A549 (cell line): ENCODE data around the gene PPBP. TPM values are rescaled to one million over a fixed set of nuclear protein-coding genes. Genes with fewer than 3 reads are reported as not detected.
A peak's percentile ranks its signal among the peaks of the same experiment; 100 is the strongest.

Source experiments
- ATAC-seq, 2 experiments: fragments of 200-7000 bp in 1 of 2; fragments of >200 bp in 1 of 2; cut with Nextera tagmentation in 1 of 2; cut with Tn5 transposase in 1 of 2; 3 replicates each; pipeline versions ENCODE4 v1.8.0 to v1.9.1; 2018 to 2020; ENCODE audit warnings: mild to moderate bottlenecking in 1 of 2, moderate library complexity in 1 of 2
- CTCF ChIA-PET: fragments of 300-600 bp; sonication (Branson Sonifier 250); formaldehyde crosslinking; extraction: SDS; loops from one replicate; lab custom pipeline; 2021; ENCODE audit warnings: antibody characterized with exemption, inconsistent platforms; lab: Yijun Ruan, JAX
- POLR2A ChIA-PET: fragments of 350-600 bp; formaldehyde crosslinking; extraction: SDS; loops from one replicate; lab custom pipeline; 2021; ENCODE audit warnings: antibody characterized with exemption, inconsistent platforms; lab: Yijun Ruan, JAX
- DNase-seq, 2 experiments: peaks; one replicate each; pipeline versions ENCODE4 v3.0.0 to v3.0.0-alpha.2; 2011 to 2016; ENCODE audit warnings: low read depth in 1 of 2, low spot score in 1 of 2
- FAIRE-seq: peaks from 2 replicates; lab custom pipeline; 2011; peaks lifted over from hg19 to GRCh38; lab: Jason Lieb, UNC
- H3K27ac ChIP-seq, 2 experiments: fragments of >200 bp; sonication (Bioruptor Twin); formaldehyde crosslinking; 3 replicates each; pipeline ENCODE4 v1.5.1; 2016 to 2017
- H3K4me1 ChIP-seq: fragments of >200 bp; sonication (Bioruptor Twin); formaldehyde crosslinking; 3 replicates; pipeline ENCODE4 v1.6.1; 2016
- H3K4me2 ChIP-seq: fragments of >200 bp; sonication (Bioruptor Twin); formaldehyde crosslinking; 3 replicates; pipeline ENCODE4 v1.6.1; 2016
- H3K4me3 ChIP-seq: fragments of >200 bp; sonication (Bioruptor Twin); formaldehyde crosslinking; 3 replicates; pipeline ENCODE4 v1.5.1; 2016
- H3K9me3 ChIP-seq: fragments of >200 bp; sonication (Bioruptor Twin); formaldehyde crosslinking; 3 replicates; pipeline ENCODE4 v1.6.1; 2016
- BHLHE40 ChIP-seq: IDR thresholded peaks from 2 replicates; pipeline ENCODE4 v1.6.1; 2012; ENCODE audit warnings: low read depth, low read length, inconsistent platforms
- CBX8 ChIP-seq: fragments of 200-600 bp; sonication (generic); IDR thresholded peaks from 2 replicates; pipeline ENCODE4 v1.6.1; 2016
- CEBPB ChIP-seq, 2 experiments: fragments of >200 bp in 1 of 2; sonication (Bioruptor Twin) in 1 of 2; formaldehyde crosslinking in 1 of 2; IDR thresholded peaks; 2 replicates each; pipeline ENCODE4 v1.6.1; 2012 to 2016
- CHD4 ChIP-seq: fragments of 200-600 bp; sonication (generic); IDR thresholded peaks from 2 replicates; pipeline ENCODE4 v1.6.1; 2016; ENCODE audit warnings: antibody characterized with exemption, mild to moderate bottlenecking, borderline replicate concordance
- EP300 ChIP-seq, 2 experiments: fragments of >200 bp; sonication (Bioruptor Twin); formaldehyde crosslinking; IDR thresholded peaks; 2 replicates in 1 of 2; 3 replicates in 1 of 2; pipeline ENCODE4 v1.6.1; 2016 to 2017
- FOSB ChIP-seq: fragments of 250-450 bp; sonication (Bioruptor Pico); IDR thresholded peaks from 2 replicates; pipeline ENCODE4 v1.5.0; 2020; ENCODE audit warnings: mild to moderate bottlenecking, moderate library complexity
- GATA3 ChIP-seq: IDR thresholded peaks from 2 replicates; pipeline ENCODE4 v1.6.1; 2012; ENCODE audit warnings: borderline replicate concordance
- HDAC2 ChIP-seq: fragments of 200-600 bp; sonication (generic); IDR thresholded peaks from 2 replicates; pipeline ENCODE4 v1.6.1; 2016
- HOXB13 ChIP-seq: fragments of 250-450 bp; sonication (Bioruptor Pico); IDR thresholded peaks from 2 replicates; pipeline ENCODE4 v1.5.0; 2020; ENCODE audit warnings: low read depth, mild to moderate bottlenecking, moderate library complexity
- HOXB5 ChIP-seq: fragments of 250-450 bp; sonication (Bioruptor Pico); IDR thresholded peaks from 2 replicates; pipeline ENCODE4 v1.5.0; 2020; ENCODE audit warnings: mild to moderate bottlenecking, moderate library complexity
- JUN ChIP-seq, 2 experiments: fragments of >200 bp; sonication (Bioruptor Twin); formaldehyde crosslinking; IDR thresholded peaks; 2 replicates in 1 of 2; 3 replicates in 1 of 2; pipeline ENCODE4 v1.6.1; 2016 to 2017
- KDM1A ChIP-seq: fragments of 200-600 bp; sonication (generic); IDR thresholded peaks from 2 replicates; pipeline ENCODE4 v1.6.1; 2016; ENCODE audit warnings: low read depth, mild to moderate bottlenecking
- KDM5A ChIP-seq: fragments of 200-600 bp; sonication (generic); IDR thresholded peaks from 2 replicates; pipeline ENCODE4 v1.6.1; 2016; ENCODE audit warnings: antibody characterized with exemption, mild to moderate bottlenecking
- MAZ ChIP-seq: fragments of 150-350 bp; IDR thresholded peaks from 2 replicates; pipeline ENCODE4 v1.6.1; 2014; ENCODE audit warnings: antibody characterized with exemption, low read depth, low read length, borderline replicate concordance
- NFE2L2 ChIP-seq: fragments of 150-350 bp; conservative IDR thresholded peaks from 2 replicates; pipeline ENCODE4 v1.6.1; 2014; ENCODE audit warnings: low read length
- PHF8 ChIP-seq: fragments of 200-600 bp; sonication (generic); IDR thresholded peaks from 2 replicates; pipeline ENCODE4 v1.6.1; 2016; ENCODE audit warnings: low read depth, mild to moderate bottlenecking, antibody characterized with exemption, moderate library complexity, borderline replicate concordance
- POLR2A ChIP-seq: IDR thresholded peaks from 2 replicates; pipeline ENCODE4 v1.6.1; 2012; ENCODE audit warnings: mild to moderate bottlenecking, low read length
- POLR2AphosphoS2 ChIP-seq: conservative IDR thresholded peaks from 2 replicates; pipeline ENCODE4 v1.6.1; 2012; ENCODE audit warnings: low read length, improper control_type of control experiment, inconsistent platforms
- RAD21 ChIP-seq, 2 experiments: fragments of >200 bp in 1 of 2; sonication (Bioruptor Twin) in 1 of 2; formaldehyde crosslinking in 1 of 2; IDR thresholded peaks in 1 of 2; conservative IDR thresholded peaks in 1 of 2; 2 replicates in 1 of 2; 3 replicates in 1 of 2; pipeline ENCODE4 v1.6.1; 2012 to 2018; ENCODE audit warnings: inconsistent platforms in 1 of 2
- RARB ChIP-seq: fragments of 250-450 bp; sonication (Bioruptor Pico); IDR thresholded peaks from 2 replicates; pipeline ENCODE4 v1.8.0; 2021; ENCODE audit warnings: mild to moderate bottlenecking, moderate library complexity
- RCOR1 ChIP-seq: fragments of 150-350 bp; IDR thresholded peaks from 2 replicates; pipeline ENCODE4 v1.6.1; 2014; ENCODE audit warnings: antibody characterized with exemption, low read length, low read depth
- RFX5 ChIP-seq: fragments of 450-650 bp; IDR thresholded peaks from 2 replicates; pipeline ENCODE4 v1.7.1; 2014; ENCODE audit warnings: antibody characterized with exemption, mild to moderate bottlenecking, moderate library complexity
- SMC3 ChIP-seq: fragments of >200 bp; sonication (Bioruptor Twin); formaldehyde crosslinking; IDR thresholded peaks from 3 replicates; pipeline ENCODE4 v1.6.1; 2018; ENCODE audit warnings: inconsistent platforms
- ZC3H11A ChIP-seq: fragments of 450-650 bp; IDR thresholded peaks from 2 replicates; pipeline ENCODE4 v1.6.1; 2014; ENCODE audit warnings: antibody characterized with exemption, mild to moderate bottlenecking
- ZNF302 ChIP-seq: fragments of 250-450 bp; sonication (Bioruptor Pico); IDR thresholded peaks from 2 replicates; pipeline ENCODE4 v1.9.0; 2021; ENCODE audit warnings: inconsistent platforms, mild to moderate bottlenecking, moderate library complexity
- ZSCAN20 ChIP-seq: fragments of 250-450 bp; sonication (Bioruptor Pico); IDR thresholded peaks from 2 replicates; pipeline ENCODE4 v1.8.0; 2022; ENCODE audit warnings: mild to moderate bottlenecking, moderate library complexity
- WGBS: methylation state at CpG from one replicate; pipeline ENCODE4 v1.1.6; 2017; ENCODE audit errors: missing lambda C conversion rate; 5-methylcytosine and 5-hydroxymethylcytosine counted together
- polyA plus RNA-seq, 4 experiments: library from polyadenylated mRNA; depleted of rRNA in 3 of 4; stranded (reverse); fragments of >200 nt; fragmentation: RNase III in 1 of 4; extraction: RNeasy Plus Mini Kit Qiagen cat#74134 plus additional on column Dnase treatment in 1 of 4; gene quantifications; 2 replicates in 3 of 4; 3 replicates in 1 of 4; pipeline ENCODE4 v1.2.3, GENCODE V29; 2011 to 2017
- TF ChIP-seq, protein P1 (sequence below): fragments of >200 bp; sonication (Bioruptor Twin); formaldehyde crosslinking; IDR thresholded peaks from 3 replicates; pipeline ENCODE4 v1.6.1; 2016
- TF ChIP-seq, protein P2 (sequence below): IDR thresholded peaks from 2 replicates; pipeline ENCODE4 v1.6.1; 2012
- TF ChIP-seq, protein P3 (sequence below): fragments of >200 bp; sonication (Bioruptor Twin); formaldehyde crosslinking; IDR thresholded peaks from 2 replicates; pipeline ENCODE4 v1.6.1; 2016
- TF ChIP-seq, protein P4 (sequence below): fragments of >200 bp; sonication (Bioruptor Twin); formaldehyde crosslinking; IDR thresholded peaks from 3 replicates; pipeline ENCODE4 v1.5.1; 2016
- TF ChIP-seq, protein P5 (sequence below): fragments of 250-450 bp; sonication (Bioruptor Pico); IDR thresholded peaks from 2 replicates; pipeline ENCODE4 v1.5.0; 2020; ENCODE audit warnings: low read depth, mild to moderate bottlenecking, moderate library complexity

PPBP gene
- polyA plus RNA-seq, 2 of the 4 experiments (the other 2 are of a cell fraction), result 0.16 to 0.35 TPM

DNA sequence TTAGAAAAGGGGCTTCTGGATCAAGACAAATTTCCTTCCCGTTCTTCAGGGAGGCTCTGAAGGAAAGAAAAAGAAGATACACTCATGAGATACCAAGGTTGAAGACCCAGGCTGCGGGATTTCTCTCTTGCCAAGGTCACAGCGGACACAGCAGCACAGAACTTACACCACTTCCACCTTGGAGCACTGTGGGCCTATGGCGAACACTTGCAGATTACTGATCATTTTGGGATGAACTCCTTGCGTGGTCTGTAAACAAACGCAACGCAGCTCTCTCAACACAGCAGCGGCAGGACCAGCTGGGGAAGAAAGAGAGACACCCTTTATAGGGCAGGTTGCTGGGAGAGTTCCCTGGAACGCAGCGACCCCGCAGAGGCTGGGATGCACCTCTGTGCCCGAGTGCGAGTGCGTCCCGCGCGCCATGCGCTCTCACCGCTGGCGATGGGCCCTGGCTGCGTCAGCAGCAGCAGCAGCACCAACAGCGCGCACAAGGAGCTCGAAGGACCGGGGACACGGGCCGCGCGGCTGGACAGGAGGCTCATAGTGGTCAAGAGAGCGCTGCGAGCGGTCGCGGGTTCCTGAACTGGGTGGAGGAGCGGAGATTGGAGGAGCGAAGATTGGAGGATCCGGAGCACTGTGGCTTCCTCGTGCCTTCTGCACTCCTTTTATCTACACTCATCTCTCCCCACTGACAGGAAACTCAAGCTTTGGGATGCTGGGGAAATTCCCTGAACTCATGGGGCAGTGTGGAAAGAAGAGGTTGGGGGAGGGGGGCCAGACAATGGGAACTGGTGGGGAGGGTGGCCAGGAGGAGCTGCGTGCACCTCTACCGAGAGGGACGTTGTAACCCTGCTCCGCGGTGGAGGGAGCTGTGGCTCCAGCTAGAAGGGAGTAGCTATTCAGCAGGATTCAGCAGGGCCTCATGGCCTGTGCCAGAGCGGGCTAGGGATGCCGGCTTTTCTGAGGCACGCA, 10.3 kb upstream of the PPBP start, which contains the start of gene CXCL5 (continued):
- TF ChIP-seq, protein P1, sequence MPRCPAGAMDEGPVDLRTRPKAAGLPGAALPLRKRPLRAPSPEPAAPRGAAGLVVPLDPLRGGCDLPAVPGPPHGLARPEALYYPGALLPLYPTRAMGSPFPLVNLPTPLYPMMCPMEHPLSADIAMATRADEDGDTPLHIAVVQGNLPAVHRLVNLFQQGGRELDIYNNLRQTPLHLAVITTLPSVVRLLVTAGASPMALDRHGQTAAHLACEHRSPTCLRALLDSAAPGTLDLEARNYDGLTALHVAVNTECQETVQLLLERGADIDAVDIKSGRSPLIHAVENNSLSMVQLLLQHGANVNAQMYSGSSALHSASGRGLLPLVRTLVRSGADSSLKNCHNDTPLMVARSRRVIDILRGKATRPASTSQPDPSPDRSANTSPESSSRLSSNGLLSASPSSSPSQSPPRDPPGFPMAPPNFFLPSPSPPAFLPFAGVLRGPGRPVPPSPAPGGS, result peak; percentile 53; the same call in 1 of the 3 replicates
- TF ChIP-seq POLR2A (peak; percentile 50), ZNF302 (no peak), JUN (IDR thresholded peaks at IDR 0.05) (peak; percentile 80 to 93), EP300 (IDR thresholded peaks at IDR 0.05) (peak in 1 of 2 experiments; percentile 25; a peak in 1 of 5 replicates), RFX5 (no peak), FOSB (CRISPR knock-in tag) (no peak), CEBPB (IDR thresholded peaks at IDR 0.05) (no peak), RAD21 (conservative IDR thresholded peaks at IDR 0.05 in 1 of 2, IDR thresholded peaks at IDR 0.05 in 1 of 2) (peak; percentile 78 to 79), BHLHE40 (no peak), KDM1A (no peak), MAZ (no peak), HOXB13 (0 out of 2 replicates have a peak, but pooled peaks have one; percentile 14), POLR2AphosphoS2 (no peak), GATA3 (peak; percentile 44; the same call in 1 of the 2 replicates), KDM5A (no peak), HOXB5 (CRISPR knock-in tag) (no peak), RARB (CRISPR knock-in tag) (no peak)
- TF ChIP-seq, protein P2, sequence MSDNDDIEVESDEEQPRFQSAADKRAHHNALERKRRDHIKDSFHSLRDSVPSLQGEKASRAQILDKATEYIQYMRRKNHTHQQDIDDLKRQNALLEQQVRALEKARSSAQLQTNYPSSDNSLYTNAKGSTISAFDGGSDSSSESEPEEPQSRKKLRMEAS, result peak; percentile 84
- TF ChIP-seq, protein P3, sequence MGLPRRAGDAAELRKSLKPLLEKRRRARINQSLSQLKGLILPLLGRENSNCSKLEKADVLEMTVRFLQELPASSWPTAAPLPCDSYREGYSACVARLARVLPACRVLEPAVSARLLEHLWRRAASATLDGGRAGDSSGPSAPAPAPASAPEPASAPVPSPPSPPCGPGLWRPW, result no peak
- TF ChIP-seq, protein P4, sequence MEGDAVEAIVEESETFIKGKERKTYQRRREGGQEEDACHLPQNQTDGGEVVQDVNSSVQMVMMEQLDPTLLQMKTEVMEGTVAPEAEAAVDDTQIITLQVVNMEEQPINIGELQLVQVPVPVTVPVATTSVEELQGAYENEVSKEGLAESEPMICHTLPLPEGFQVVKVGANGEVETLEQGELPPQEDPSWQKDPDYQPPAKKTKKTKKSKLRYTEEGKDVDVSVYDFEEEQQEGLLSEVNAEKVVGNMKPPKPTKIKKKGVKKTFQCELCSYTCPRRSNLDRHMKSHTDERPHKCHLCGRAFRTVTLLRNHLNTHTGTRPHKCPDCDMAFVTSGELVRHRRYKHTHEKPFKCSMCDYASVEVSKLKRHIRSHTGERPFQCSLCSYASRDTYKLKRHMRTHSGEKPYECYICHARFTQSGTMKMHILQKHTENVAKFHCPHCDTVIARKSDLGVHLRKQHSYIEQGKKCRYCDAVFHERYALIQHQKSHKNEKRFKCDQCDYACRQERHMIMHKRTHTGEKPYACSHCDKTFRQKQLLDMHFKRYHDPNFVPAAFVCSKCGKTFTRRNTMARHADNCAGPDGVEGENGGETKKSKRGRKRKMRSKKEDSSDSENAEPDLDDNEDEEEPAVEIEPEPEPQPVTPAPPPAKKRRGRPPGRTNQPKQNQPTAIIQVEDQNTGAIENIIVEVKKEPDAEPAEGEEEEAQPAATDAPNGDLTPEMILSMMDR, result peak; percentile 40

DNA sequence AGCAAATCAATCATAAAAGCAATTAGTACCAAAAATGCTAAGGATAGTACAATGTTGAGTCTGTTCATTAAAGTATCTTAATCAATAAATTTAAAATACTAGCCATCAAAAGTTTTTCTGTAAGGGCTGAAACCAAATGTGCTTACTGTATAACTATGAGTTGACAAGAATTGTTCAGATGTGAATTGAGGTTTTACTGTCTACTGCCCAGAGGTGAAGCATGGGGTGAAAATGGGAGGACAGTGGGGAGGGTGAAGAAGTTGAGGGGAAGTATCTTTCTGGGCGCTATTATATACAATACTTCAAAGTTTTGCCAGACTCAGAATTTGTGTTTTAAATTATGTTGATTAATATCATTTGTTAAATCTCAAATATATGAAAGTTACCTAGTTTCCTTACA, 4.1 kb upstream of the PPBP start:
- POLR2A ChIA-PET, result no interaction called here
- FAIRE-seq, result no peak
- TF ChIP-seq PHF8, result no peak
- TF ChIP-seq SMC3, result no peak
- TF ChIP-seq RCOR1, result no peak
- no peak for TF ChIP-seq EP300 (IDR thresholded peaks at IDR 0.05)
- no peak for TF ChIP-seq POLR2AphosphoS2
- no peak for TF ChIP-seq ZC3H11A
- TF ChIP-seq CBX8, result no peak
- no peak for TF ChIP-seq CHD4
- TF ChIP-seq JUN (IDR thresholded peaks at IDR 0.05), result no peak
- TF ChIP-seq, protein P4, result no peak
- TF ChIP-seq, protein P5, sequence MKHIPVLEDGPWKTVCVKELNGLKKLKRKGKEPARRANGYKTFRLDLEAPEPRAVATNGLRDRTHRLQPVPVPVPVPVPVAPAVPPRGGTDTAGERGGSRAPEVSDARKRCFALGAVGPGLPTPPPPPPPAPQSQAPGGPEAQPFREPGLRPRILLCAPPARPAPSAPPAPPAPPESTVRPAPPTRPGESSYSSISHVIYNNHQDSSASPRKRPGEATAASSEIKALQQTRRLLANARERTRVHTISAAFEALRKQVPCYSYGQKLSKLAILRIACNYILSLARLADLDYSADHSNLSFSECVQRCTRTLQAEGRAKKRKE (CRISPR knock-in tag), result no peak
- TF ChIP-seq HDAC2, result no peak
- TF ChIP-seq ZSCAN20 (CRISPR knock-in tag), result no peak
- TF ChIP-seq NFE2L2, result no peak

More for the DNA sequence above, 4.1 kb upstream of the PPBP start:
- ATAC-seq (no peak), DNase-seq (no peak)
- 0% methylated on average over 1 of the region's 1 CpG for WGBS
- H3K4me1 ChIP-seq, result peaks cover 9% of the 10 kb centered on the region; the same call in 2 of the 3 replicates
- H3K4me2 ChIP-seq, result no peak overlapping the region
- H3K9me3 ChIP-seq, result no peaks in the 10 kb centered on the region
- H3K27ac ChIP-seq, result no peak overlapping the region
- CTCF ChIA-PET, result interaction anchor here (0.9 kb wide), 1 partner anchor 46 kb away, joined by 3 read pairs; the partner anchor contains the start of gene CXCL3
- H3K4me3 ChIP-seq, result no peak overlapping the region
